COLO668 (cell line): ENCODE data around the gene CADM2.

Experiments used
- DNase-seq: peaks from one replicate; lab custom pipeline; 2025; ENCODE audit not compliant: unreplicated experiment; lab: John Stamatoyannopoulos, UW

Gene CADM2

DNA sequence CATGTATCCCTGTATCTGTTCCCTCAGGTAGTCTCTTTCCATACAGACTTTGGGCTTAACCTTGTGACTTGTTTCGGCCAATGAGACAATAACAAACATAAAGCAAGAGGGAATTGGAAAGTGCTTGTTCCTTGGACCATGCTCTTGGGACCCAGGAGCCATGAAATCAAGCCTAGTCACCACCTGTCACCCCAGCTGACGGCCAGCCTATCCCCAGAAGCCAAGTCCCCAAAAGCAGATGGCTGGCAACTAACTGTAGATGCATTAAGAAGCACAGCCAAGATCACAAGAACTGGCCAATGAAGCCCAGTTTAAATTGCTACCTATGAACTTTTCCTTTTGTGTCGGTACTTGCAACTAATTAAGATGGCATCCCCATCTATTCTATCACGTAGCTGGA is 822.0 kb downstream of the CADM2 start:
- no peak for DNase-seq

DNA sequence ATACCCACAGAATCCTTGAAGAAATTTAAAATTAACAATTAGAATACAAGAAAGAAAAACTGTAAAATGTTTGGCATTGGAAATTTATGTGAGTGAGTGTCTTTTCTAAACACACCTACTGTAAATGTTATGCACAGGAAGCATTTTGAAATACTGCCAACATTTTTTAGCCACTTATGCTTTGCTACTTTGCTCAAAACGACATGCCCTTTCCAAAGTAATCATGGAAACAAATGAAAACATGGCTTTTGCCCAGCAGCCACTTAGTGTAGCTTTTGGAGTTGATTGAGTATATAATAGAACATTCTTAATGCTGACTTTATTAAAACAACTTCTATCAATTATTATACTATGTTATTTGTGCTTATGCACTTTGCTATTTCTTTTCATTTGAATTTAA is 823.0 kb downstream of the CADM2 start:
- DNase-seq: no peak

DNA sequence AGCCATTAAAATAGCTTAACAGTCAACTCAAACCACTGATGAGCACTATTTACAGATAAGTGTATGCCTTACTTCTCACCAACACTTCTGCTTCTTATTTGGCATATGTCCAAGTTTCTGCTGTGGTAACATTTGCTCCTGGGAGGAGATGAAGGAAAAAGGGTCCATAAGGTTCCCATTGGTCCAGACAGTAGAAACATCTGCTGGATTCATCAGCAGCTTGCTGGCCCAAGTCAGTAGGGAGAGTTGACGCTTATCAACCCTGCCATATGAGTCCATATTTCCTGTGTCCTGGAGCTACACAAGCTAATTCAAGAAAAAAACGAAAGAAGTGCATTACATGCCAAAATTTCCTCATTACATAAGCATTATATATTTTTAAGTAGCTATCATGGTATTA is 824.5 kb downstream of the CADM2 start:
- no peak for DNase-seq

DNA sequence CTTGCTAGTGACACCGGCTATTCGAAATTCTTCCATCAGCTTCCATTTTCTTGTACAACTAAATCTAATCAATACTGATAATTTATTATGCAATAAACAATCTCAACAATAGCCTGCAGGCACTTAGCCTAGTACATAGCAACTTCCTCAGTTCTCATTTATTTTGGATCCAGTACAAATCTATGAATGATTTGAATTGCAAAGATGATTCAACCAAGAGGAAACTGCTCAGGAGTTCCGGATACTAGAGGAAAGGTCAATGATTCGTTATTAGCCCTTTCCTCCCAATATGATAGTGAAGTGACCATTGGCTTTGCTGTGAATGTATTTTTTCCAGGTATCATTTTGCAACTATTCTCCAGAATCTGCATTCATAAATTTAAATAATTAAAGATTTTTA is 827.0 kb downstream of the CADM2 start:
- DNase-seq: no peak

DNA sequence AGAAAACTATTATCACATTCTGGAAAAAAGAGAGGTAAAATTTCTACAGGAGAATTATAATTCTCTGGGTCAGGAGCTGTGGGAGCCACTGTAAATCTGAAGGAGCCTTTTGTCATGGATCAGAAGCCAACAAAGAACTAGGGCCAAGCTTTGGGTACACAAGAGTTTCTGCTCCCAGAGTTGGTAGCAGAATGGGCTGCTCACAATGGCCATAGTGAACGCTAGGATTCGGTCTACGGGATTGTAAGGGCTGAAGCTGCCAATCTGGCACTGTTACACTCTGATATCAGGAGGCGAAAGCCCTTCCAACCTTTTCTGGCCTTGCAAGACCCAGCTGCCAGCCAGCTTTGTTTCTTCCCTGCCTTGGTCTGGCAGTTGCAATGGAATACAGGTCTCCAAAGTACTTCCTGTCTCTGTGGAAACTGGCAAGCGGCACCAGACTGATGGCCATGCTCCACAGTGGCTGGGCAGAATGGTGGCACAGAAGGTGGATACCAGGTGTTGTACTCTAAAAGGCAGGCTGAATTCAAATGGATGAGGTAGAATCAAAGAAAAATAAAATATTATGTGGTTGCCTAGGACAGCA is 831.7 kb downstream of the CADM2 start:
- DNase-seq: no peak

DNA sequence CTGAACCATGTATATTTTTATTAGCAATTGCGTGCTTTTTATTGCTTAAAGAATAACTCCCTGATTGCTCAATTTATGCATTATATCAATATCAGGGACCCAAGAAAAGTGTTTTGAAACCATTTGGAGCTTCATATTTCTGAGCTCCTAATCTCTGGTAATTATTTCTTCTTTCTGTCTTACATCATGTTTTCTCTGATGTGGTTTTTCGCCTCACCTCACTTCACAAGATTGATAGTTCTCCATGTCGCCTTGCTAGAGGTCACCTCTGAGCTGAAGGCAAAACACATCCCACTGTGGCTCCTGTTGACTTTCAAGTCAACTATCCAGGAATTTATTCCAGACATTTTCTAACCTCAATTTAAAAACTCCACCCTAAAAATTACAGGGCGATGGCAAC is 837.4 kb downstream of the CADM2 start:
- no peak for DNase-seq

DNA sequence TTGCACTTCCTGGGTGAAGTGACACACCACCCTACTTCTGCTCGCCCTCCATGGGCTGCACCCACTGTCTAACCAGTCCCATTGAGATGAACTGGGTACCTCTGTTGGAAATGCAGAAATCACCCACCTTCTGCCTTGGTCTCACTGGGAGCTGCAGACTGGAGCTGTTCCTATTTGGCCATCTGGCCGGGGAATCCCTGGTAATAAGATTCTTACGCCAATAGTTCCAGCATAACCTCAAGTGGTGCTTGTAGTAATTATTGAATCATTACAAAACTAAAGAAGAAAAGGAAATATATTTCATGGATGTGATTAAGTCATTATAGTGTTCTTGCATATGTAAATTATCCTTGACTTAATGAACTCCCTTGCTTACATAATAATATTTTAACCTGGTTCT is 841.9 kb downstream of the CADM2 start:
- DNase-seq: no peak

DNA sequence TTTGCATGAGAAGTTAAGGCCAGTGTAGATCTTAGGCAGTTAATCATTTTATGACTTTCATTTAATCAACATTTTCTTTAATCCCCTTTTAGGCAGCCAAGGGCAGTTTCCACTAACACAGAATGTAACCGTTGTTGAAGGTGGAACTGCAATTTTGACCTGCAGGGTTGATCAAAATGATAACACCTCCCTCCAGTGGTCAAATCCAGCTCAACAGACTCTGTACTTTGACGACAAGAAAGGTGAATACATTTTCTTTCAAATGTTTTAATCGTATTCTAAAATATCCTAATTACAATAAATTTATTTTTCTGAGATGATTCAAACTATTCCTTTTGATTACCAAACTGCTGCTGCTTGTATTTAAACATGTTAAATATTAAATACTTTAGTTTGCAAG is 843.2 kb downstream of the CADM2 start:
- DNase-seq: peak; percentile 15

DNA sequence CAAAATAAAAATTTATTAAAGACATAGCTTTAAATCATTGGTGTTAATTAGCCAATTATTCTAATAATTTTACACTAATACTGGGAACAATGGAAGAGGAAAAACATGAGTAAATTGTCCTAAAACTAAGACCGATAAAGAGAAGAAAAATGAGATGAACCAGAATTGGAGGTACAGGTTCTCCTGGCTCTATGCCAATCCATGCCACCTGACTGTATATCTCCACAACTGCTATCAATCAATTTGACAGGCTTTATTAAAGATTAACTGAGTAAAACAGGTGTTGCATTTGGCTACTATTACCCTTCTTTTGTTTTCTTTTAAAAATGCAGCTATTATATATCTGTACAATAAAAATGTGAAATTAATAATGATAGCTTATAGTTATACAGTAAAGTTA is 850.0 kb downstream of the CADM2 start:
- DNase-seq: peak; percentile 60

DNA sequence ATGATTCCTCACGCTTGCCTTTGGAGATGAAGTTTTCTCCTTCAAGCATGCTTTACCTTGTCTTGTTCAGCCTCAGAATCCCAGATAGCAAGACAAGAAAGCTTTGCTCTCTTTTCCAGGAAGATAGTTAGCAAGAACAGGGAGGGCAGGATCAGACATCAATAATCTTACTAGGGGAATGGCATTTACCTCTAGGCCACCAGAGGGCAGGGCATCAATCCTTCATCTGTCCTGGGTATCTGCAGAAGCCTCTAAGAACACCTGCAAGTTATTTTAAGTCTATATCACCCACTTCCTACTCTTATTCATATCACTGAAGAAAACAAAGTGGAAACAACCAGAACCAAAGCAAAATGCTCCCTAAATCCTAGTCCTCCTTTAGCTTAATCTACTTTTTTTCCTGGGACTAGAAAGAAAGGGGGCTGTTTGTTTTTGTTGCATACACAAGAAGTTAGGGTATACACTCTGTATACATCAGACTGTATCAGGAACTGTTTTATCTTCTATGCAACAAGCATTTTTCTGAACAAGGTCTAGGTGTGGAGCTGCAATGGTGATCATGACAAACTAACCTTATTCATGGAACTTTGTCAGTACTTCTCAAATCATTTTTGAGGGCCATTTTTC is 862.5 kb downstream of the CADM2 start:
- DNase-seq: peak; percentile 35

DNA sequence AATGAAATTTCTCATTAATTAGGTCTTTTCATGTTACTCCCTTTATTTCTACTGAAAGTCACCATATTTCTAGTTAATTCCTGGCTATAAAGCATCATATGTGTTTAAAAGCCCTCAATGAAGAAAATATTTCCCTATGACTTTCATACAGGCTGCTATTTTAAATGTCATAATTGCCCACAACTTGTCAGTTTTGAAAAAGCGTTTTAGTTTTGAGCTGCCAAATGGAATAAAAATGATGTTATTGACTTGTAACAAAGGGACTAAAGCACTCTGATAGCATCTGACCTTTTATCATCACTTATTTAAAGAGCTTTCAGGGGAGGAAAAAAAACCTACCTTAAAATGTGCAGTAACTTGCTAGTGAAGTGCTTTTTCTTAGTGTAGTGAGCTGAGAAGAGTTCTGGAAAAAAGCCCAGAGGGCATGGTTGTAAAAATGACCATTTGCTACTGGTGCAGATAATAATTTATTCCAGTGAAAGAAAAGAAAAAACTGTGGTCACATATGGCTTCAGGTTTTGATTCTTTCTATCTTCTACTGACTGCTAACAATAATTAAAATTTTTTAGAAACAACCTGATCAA is 877.2 kb downstream of the CADM2 start:
- DNase-seq: no peak

DNA sequence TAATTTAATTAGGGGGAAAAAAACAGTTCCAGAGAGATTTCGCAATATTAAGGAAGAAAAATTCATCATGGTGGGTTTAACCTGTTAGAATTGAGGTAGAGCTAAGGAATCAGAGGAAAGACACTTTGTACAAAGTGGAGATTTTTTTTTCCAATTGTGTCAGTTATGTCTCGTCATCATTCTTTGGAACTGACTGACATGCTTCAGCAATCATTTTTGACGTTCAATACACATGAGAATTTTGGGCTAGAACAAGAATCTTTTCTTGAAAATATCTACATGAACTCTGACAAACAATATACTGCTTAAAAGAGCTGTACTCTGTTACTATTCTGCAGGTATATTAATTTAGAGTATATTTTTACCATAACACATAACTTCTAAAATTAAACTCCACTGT is 878.6 kb downstream of the CADM2 start:
- no peak for DNase-seq

DNA sequence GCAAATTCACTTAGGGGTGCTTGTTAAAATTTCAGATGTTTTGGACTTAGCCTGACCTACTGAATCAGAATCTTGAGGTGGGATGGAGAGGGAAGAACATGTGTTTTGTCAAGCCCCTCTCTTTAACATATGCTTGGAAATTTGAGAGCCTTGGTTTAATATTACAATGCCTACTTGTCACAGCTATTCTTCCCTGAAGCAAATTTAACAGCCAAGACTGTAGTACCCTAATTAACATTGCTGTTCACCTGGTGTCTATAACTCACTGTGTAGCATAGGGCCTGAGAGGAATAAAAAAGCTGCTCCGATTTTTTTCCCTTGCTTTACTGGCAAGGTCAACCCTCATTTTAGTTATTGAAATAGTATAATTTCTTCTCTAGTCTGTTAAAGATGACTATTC is 880.1 kb downstream of the CADM2 start:
- no peak for DNase-seq

DNA sequence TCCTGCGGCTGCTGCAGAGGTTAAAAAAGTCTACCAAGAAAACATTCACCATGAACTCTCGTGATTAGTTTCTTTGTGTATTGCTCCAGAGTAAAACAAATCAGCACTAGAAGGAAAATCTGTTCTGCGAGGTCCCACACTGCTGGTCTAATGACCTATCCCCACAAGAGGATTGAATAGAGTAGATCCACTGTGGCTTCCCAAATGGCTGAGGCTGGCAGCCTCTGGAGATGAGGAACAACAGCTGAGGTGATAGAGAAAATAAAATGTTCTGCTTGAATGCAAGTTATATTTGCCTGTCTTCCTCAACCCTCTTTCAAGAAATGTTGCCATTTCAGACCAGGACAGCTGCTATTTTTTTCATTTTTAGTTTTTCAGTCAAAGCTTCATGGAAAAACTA is 883.3 kb downstream of the CADM2 start:
- DNase-seq: no peak

DNA sequence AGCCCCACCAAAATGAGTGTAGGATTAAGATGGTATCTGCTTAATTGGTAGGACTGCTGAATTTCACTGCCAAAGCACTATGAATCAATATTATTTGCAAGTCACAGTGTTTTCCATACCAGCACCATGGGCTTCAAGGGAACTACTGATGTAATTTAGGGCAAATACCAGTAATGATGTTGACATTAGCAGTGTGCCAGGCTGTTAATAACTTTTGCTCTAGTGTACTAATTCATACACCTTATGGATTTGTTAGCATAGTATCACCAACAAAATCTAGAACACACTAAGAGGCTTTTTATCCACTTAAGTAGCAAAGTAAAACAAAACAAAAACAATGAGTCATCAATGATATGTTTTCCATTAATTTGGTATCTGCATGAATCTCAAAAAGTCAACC is 888.2 kb downstream of the CADM2 start:
- no peak for DNase-seq

DNA sequence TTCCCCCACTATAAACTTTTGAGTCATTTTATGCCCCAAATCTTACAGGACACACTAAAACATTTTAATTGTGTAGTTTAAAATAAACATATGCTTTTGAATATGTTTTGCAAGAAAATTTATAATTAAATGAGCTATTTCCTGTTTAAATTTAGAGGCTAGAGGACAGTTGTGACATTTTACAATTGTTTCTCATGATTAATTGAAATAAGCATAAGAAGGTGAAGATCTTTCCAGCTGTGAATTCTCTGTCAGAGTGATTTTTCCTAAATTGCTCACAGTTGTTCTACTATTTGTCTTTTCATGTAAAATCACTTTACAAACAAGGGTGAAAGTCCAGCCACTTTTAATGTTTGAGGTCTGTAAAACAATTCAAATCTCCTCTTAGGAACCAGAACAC is 892.3 kb downstream of the CADM2 start:
- no peak for DNase-seq

DNA sequence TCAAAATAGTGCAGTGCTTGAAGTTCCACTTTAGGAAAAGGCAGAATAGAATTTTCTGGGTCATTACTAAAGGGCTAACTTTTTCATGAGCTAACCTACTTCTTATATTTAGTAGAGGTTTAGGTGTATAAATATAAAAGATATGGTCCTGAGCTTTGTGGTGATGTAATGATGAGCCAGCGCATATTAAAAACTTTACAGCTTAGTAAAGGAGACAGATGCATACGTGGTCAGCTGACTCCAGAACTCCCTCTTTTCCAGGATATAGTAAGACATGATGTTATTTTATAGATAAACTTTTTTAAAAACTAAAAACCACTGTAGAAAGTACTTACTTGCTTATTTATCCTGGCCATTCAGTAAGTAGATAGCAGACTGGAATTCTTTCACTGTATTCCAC is 895.0 kb downstream of the CADM2 start:
- DNase-seq: no peak

DNA sequence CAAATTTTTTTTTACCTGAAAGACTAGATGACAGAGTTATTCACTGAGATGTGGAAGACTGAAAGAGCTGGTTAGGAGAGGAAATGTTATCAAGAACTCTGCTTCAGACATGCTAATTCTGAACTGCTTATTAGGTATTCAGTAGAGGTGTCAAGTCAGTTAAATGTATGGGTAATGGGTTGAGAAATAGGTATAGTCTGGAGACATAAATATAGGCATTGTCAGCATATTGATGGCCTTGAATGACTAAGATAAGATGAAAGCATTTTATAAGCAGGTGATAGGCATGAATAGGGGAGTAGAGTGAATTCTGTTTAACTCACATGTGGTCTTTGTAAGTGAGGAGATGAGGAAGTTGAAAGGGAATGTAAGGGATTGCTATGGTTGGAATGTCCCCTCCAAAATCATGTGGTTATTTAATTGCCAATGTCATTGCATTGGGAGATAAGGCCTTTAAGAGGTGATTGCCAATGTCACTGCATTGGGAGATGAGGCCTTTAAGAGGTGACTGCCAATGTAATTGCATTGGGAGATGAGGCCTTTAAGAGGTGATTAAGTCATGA is 904.2 kb downstream of the CADM2 start:
- no peak for DNase-seq

DNA sequence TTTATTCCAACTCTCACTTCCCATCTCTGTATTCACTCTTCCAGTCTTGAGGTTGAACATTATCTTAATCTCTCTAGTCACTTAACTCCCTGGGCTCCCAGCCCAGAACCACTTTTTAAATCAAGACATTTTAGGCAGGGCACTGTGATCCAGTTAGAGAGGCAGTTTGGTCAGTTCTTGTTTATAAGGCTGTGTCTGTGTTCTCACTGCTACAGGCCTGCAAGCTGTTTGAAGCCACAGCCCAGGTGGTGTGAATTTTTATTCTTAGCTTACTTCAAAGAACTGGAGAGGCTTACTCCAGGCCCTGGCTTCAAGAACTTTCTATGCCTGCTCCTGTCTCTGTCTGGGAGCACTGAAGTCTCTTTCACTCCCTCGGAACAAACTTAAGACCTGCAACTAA is 906.1 kb downstream of the CADM2 start:
- DNase-seq: no peak

DNA sequence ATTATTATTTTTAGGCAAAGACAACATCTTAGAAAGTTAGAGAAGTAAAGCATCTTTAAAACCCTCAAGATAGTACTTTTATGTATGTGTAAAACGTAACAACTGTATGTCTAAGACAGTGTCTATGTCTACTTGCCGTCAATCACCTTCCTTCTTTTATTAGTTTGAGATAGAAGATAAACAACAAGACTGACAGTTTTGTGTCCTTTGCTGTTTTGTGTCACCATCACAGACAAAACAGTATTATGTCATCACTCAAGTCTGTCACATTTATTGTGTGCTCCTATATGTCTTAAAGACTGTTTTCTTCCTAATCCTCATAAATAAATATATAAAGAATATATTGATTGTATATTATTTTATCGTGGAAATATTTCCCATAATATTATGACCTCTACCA is 908.3 kb downstream of the CADM2 start:
- no peak for DNase-seq

DNA sequence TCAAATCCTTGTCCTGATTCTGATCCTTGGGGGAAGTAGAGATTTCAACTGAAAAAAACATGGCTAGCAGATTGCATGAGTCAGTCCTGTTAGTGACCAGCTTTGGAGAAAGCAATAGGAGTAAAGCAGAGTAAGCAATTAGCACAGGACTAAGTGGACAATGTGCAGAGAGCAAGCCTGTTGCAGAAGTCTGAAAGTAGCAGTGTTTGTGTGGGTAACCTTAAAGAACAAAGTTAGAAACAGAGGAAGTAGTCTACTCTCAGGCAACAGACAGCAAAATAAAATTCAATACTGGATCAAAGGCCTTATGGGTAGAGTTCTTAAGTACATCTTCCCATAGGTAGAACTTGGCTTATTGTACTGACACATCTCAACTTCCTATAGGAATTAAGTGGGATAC is 916.8 kb downstream of the CADM2 start:
- DNase-seq: no peak

DNA sequence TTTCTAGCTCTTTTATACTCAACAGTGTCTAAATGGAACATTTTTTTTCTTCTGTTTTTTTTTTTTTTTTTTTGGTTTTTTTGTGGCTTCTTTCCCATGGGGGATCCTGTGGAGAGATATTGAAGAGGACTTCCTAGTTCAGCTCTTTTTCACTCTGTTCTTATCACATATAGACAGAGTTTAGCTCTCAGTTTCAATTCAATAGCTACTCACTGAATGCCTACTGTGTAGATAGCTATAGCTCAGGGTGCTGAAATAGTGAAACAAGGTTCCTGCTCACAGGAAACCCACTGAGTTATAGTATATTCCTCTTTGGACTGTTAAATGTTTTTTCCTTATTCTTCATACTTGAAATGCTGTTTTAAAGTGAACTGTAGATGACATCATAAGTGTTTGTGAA is 918.8 kb downstream of the CADM2 start:
- DNase-seq: no peak
